CD4-positive, alpha-beta T cell (primary cell): ENCODE data around the gene GNGT1. TPM values are rescaled to one million over a fixed set of nuclear protein-coding genes. Genes with fewer than 3 reads are reported as not detected.

Source experiments
- ATAC-seq: fragments of 200-7000 bp; cut with Tn5 transposase; one replicate; pipeline ENCODE4 v1.10.0; 2022; ENCODE audit warnings: mild to moderate bottlenecking; ENCODE audit not compliant: poor library complexity
- CTCF ChIA-PET: fragments of 350-600 bp; sonication (Branson Sonifier 250); formaldehyde crosslinking; loops from one replicate; lab custom pipeline; 2021; ENCODE audit warnings: antibody characterized with exemption, inconsistent platforms; lab: Charles Lee
- POLR2A ChIA-PET: fragments of 350-600 bp; sonication (Branson Sonifier 250); formaldehyde crosslinking; loops from one replicate; lab custom pipeline; 2021; ENCODE audit warnings: antibody characterized with exemption, inconsistent platforms; lab: Charles Lee
- DNase-seq, 14 experiments: peaks; one replicate each; pipeline ENCODE4 v3.0.0-alpha.2; 2013 to 2020; ENCODE audit warnings: mixed read lengths in 2 of 14
- H3K27ac ChIP-seq, 2 donors: one replicate each; pipeline versions ENCODE4 v1.5.1 to v1.7.0; 2013; ENCODE audit warnings: low read length in 2 of 2, low read depth in 1 of 2, mild to moderate bottlenecking in 1 of 2
- H3K27me3 ChIP-seq, 2 experiments: 1 replicate in 1 of 2; 2 replicates in 1 of 2; pipeline versions ENCODE4 v1.6.1 to v1.7.0; 2013; ENCODE audit warnings: low read length in 2 of 2, control low read depth in 1 of 2, mild to moderate bottlenecking in 1 of 2, moderate library complexity in 1 of 2; ENCODE audit not compliant: insufficient read depth in 2 of 2, control insufficient read depth in 1 of 2
- H3K36me3 ChIP-seq: one replicate; pipeline ENCODE4 v1.6.1; 2013; ENCODE audit warnings: low read length, control low read depth; ENCODE audit not compliant: insufficient read depth
- H3K4me1 ChIP-seq: one replicate; pipeline ENCODE4 v1.6.1; 2013; ENCODE audit warnings: low read length, control low read depth; ENCODE audit not compliant: insufficient read depth
- H3K4me3 ChIP-seq: one replicate; pipeline ENCODE4 v1.5.1; 2013; ENCODE audit warnings: mild to moderate bottlenecking, low read length, moderate library complexity
- H3K9me3 ChIP-seq, 2 experiments: 1 replicate in 1 of 2; 2 replicates in 1 of 2; pipeline versions ENCODE4 v1.6.1 to v1.7.0; 2013; ENCODE audit warnings: low read length in 2 of 2, mild to moderate bottlenecking in 2 of 2, control low read depth in 1 of 2, moderate library complexity in 1 of 2; ENCODE audit not compliant: control insufficient read depth in 1 of 2, insufficient read depth in 1 of 2
- H3K27ac Mint-ChIP-seq: one replicate; pipeline ENCODE4 v1.8.0; 2020; ENCODE audit warnings: mixed read lengths
- H3K27me3 Mint-ChIP-seq: one replicate; pipeline ENCODE4 v1.8.0; 2021; ENCODE audit warnings: mixed read lengths
- H3K36me3 Mint-ChIP-seq: one replicate; pipeline ENCODE4 v1.8.0; 2021; ENCODE audit warnings: low read depth, mixed read lengths
- H3K4me1 Mint-ChIP-seq: one replicate; pipeline ENCODE4 v1.8.0; 2021; ENCODE audit warnings: low read depth, mixed read lengths
- H3K4me3 Mint-ChIP-seq: one replicate; pipeline ENCODE4 v1.8.0; 2020; ENCODE audit warnings: mild to moderate bottlenecking, mixed read lengths
- H3K9me3 Mint-ChIP-seq: one replicate; pipeline ENCODE4 v1.8.0; 2020; ENCODE audit warnings: mixed read lengths
- CTCF ChIP-seq: fragments of 200-600 bp; IDR thresholded peaks from one replicate; pipeline ENCODE4 v1.8.0; 2022; ENCODE audit warnings: antibody characterized with exemption, mild to moderate bottlenecking
- intact Hi-C, 2 experiments: fragments of 100-400 bp; cut with DNase I in 1 of 2; cut with micrococcal nuclease in 1 of 2; formaldehyde crosslinking; loops; one replicate each; pipeline versions ENCODE4 v1.15.1 to v1.9.0; 2023 to 2025; cut with DNase I, micrococcal nuclease
- total RNA-seq, 174 experiments: library from RNA in 2 of 174; stranded (reverse) in 2 of 174; gene quantifications; one replicate each; pipeline ENCODE4 v1.2.3 and lab custom pipeline; 2021 to 2026

Gene GNGT1
- total RNA-seq, 2 experiments from 2014 or later = not detected

- Mint-ChIP-seq H3K27ac (no peak overlapping the region), H3K36me3 (no peaks in the 10 kb centered on the region), H3K9me3 (no peaks in the 10 kb centered on the region), H3K27me3 (no peaks in the 10 kb centered on the region), H3K4me3 (no peak overlapping the region), H3K4me1 (no peaks in the 10 kb centered on the region)
- Histone ChIP-seq H3K4me3 (no peak overlapping the region), H3K36me3 (no peaks in the 10 kb centered on the region), H3K9me3 (no peaks in the 10 kb centered on the region), H3K27ac (no peak overlapping the region), H3K27me3 (peaks cover 4 to 8% of the 10 kb centered on the region in 2 experiments), H3K4me1 (no peaks in the 10 kb centered on the region)
- ATAC-seq (no peak), DNase-seq (no peak)
- intact Hi-C loops = no loop called here
- ChIA-PET CTCF (no interaction called here), POLR2A (no interaction called here)
- no peak for TF ChIP-seq CTCF
Observed at GRCh38 chr7:93945083-93945482, 38.7 kb downstream of the GNGT1 start.

GRCh38 chr7:93945756-93946535, 39.6 kb downstream of the GNGT1 start:
- intact Hi-C loops = no loop called here
- CTCF ChIA-PET = no interaction called here

GRCh38 chr7:93948106-93948505, 41.7 kb downstream of the GNGT1 start:
- Histone ChIP-seq H3K4me3 (no peak overlapping the region), H3K27ac (no peak overlapping the region), H3K36me3 (no peaks in the 10 kb centered on the region), H3K9me3 (no peaks in the 10 kb centered on the region), H3K27me3 (peaks cover 4 to 8% of the 10 kb centered on the region in 2 experiments), H3K4me1 (no peaks in the 10 kb centered on the region)
- intact Hi-C loops = no loop called here
- Mint-ChIP-seq H3K27ac (no peak overlapping the region), H3K27me3 (no peaks in the 10 kb centered on the region), H3K36me3 (no peaks in the 10 kb centered on the region), H3K9me3 (no peaks in the 10 kb centered on the region), H3K4me3 (no peak overlapping the region), H3K4me1 (no peaks in the 10 kb centered on the region)
- CTCF ChIA-PET = interaction anchor here (1.2 kb wide), 1 partner anchor 9 kb away, joined by 3 read pairs; no protein-coding TSS in a partner anchor
- no peak for ATAC-seq
- no peak for TF ChIP-seq CTCF
- no peak for DNase-seq
- POLR2A ChIA-PET = no interaction called here

More at GRCh38 chr7:93945756-93946535, 39.6 kb downstream of the GNGT1 start:
- no peak overlapping the region for H3K27ac Mint-ChIP-seq
- POLR2A ChIA-PET = no interaction called here
- Histone ChIP-seq H3K36me3 (no peaks in the 10 kb centered on the region), H3K4me3 (no peak overlapping the region), H3K9me3 (no peaks in the 10 kb centered on the region), H3K27me3 (peaks cover 4 to 8% of the 10 kb centered on the region in 2 experiments), H3K4me1 (no peaks in the 10 kb centered on the region), H3K27ac (no peak overlapping the region)
- no peak overlapping the region for H3K4me3 Mint-ChIP-seq
- no peaks in the 10 kb centered on the region for H3K36me3 Mint-ChIP-seq
- no peaks in the 10 kb centered on the region for H3K9me3 Mint-ChIP-seq
- ATAC-seq = no peak
- DNase-seq = no peak
- H3K4me1 Mint-ChIP-seq = no peaks in the 10 kb centered on the region
- TF ChIP-seq CTCF = no peak
- no peaks in the 10 kb centered on the region for H3K27me3 Mint-ChIP-seq
